Glomerular endothelial cell (primary cell): Measurements from ENCODE around the gene SCN11A. TPM values are rescaled to one million over a fixed set of nuclear protein-coding genes. Genes with fewer than 3 reads are reported as not detected.

Source experiments
- DNase-seq: peaks from one replicate; pipeline ENCODE4 v3.0.0-alpha.2; 2011; ENCODE audit warnings: low read depth, low spot score; ENCODE audit errors: extremely low read depth
- total RNA-seq: library from RNA; depleted of rRNA; stranded (reverse); fragments of >200 nt; gene quantifications from 2 replicates; pipeline ENCODE4 v1.2.3, GENCODE V29; 2015

Gene SCN11A
- 0.15 and 0.23 TPM in 2 replicates for total RNA-seq

DNA sequence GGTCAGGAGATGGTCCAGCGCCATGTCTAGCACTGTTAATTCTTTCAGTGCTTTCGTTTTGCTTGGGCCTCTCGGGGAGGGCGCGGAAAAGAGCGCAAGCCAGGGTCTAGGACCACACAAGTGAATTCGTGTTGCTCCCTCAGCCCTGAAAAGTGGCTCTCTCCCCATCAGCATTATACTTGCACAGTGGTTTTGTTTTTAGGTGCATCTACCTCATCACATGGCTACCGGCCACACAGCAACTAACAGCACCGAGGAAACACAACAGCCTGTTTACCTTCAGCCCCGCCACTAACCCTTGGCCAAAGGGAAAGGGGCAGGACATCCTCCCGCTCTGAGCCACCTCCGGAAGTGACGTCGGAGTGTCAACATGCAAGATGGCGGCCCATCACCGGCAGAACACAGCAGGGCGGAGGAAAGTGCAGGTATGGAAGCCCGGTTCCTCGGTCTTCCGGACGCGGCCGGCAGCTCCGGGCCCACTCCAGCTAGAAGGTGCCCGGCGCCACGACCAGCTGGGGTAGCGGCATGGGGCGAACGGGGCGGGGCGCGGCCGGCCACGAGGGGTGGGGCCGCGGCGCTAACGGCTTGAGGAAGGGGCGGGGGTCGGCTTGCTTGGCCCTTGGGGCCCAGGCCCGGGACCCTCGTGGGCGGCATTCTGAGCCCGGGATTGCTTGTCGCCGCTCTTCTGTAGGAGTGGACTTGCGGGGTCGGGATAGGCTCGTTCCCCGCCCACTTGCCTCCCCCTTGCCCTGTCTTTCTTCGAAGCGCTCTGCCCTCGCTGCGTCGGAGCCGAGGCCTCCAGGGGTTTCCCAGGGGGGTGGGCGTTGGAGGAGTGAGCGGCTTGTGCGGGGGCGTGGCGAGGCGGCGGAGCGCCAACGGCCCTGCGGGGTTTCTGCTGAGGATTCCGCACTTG, at the start of gene SCN11A, which contains the start of gene WDR48:
Gene SCN11A (minus strand): TSS at position 296 of the 913 bp plus-strand sequence. CDS start 101,582 bp downstream, outside the sequence.
Gene WDR48 (plus strand): TSS at position 368 of the 913 bp plus-strand sequence. CDS start 10 bp downstream, at position 378.
- peak; percentile 67 for DNase-seq

GRCh38 chr3:39101022-39101689, 49.4 kb upstream of the SCN11A start:
- DNase-seq, result no peak

DNA sequence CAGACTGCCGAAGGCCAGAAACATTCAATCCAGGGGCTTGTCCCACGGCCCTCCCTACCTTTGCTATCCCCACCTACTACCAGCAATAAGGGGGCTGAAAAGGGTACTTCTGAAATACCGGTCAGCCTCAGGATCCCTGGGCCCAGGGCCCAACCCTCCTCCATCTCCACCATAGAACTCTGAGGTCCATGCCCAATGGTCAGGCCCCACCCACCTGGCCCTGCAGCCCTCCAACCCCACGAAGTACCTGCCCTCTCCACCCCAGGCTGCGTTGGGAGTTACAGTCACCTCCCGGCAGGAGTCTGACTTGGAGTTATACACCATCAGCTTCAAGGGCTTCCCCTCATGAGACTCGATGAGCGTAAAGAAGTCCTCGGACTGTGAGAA, 48.7 kb upstream of the SCN11A start:
- DNase-seq, result no peak

DNA sequence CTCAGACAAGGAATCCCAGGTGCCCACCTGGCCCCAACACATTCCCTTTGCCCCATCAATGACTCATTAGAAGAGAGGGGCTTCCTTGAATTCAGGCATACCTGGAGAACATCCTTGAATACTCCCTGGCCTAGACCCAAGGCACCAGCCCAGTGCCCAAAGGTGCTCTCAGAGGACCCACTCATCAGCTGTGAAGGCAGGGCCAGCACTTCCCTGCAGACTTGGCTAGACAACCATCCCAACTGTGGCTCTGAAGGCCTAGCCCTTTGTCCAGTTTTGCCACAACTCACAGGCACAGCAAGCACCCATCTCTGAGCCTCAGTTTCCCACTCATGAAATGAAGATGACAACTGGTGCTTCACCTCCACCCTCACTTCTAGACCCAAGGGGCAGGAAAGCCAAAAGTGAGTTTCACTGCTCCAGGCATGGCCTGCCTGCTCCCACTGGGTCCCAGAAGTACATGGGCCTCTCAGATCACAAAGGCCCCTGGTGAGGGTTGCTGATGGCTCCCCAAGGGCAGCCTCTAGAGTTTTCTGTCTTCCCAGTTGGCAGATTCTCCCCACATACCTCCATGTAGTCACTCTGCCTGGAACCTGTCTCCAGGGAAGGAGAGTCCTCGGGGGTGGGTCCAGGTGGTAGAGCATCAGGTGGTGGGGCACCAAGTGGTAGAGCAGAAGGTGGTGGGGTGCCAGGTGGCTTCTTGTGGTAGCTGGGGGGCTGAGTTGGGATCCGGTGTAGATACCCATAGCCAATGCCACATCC, 48.2 kb upstream of the SCN11A start:
- DNase-seq, result no peak

GRCh38 chr3:39099242-39099641, 47.5 kb upstream of the SCN11A start:
- DNase-seq, result no peak

GRCh38 chr3:39098473-39099000, 46.8 kb upstream of the SCN11A start:
- DNase-seq, result no peak

GRCh38 chr3:39097716-39098472, 46.1 kb upstream of the SCN11A start:
- DNase-seq, result no peak

- DNase-seq, result no peak
Observed at GRCh38 chr3:39096775-39097174, 45.0 kb upstream of the SCN11A start.

GRCh38 chr3:39095778-39096177, 44.0 kb upstream of the SCN11A start:
- no peak for DNase-seq

- DNase-seq, result no peak
Observed at GRCh38 chr3:39094851-39095677, 43.3 kb upstream of the SCN11A start.

DNA sequence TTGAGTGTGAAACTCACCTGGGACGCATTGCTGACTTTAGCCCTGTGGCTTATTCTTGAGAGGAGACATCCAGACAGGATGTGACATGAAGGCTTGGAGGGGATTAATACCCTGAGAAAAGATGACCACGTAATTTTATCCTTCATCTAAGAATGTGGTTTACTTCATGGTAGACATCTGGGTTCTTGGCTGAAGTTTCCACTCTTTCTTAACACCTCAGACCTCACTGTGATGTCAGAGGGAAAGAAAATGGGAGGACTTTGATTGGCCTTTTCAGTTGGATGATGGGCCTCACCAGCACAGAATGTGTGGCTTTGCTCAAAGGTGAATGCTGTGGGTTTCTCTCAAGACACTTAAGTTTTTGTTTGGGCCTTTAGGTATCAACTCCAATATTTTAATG, 39.2 kb upstream of the SCN11A start:
- no peak for DNase-seq

GRCh38 chr3:39088889-39089288, 37.1 kb upstream of the SCN11A start:
- DNase-seq, result no peak

DNA sequence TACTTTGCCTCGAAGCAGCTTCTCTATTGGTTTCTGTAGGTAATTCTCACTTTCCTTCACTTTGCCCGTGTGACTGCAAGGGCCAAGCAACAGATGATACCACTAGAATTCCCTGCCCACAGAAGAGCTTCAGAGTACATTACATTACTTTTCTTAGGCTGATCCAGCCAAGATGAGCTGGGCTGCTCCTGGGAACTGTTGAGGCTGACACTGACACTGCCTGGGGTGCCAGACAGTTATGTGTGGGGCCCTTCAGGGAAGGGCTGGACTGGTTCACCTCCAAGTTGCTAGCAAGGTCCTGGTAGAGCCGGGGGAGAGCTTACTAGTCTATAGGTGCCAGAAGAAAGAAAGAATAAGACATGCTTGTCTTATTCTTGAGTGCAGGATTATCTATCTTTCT, 36.7 kb upstream of the SCN11A start:
- DNase-seq, result no peak

DNA sequence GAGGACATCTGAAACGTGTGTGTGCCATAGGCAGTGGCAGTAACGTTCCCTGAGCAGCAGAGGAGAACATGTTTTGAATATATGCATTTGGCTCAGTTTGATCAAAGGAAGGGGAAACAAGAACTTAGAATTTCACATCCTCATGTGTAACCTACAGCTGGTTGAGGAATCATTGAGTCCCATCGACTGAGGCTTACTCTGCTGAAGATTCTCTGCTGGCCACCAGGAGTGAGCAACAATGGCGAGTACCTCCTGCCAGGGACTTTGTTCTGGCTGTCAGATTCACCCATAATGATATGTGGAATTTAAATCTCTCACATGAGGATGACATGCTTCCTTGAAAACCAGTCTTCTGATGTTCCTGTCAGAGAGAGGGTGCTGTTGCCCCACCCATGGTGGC, 34.4 kb upstream of the SCN11A start:
- no peak for DNase-seq

GRCh38 chr3:39082666-39083313, 31.0 kb upstream of the SCN11A start:
- DNase-seq, result no peak

DNA sequence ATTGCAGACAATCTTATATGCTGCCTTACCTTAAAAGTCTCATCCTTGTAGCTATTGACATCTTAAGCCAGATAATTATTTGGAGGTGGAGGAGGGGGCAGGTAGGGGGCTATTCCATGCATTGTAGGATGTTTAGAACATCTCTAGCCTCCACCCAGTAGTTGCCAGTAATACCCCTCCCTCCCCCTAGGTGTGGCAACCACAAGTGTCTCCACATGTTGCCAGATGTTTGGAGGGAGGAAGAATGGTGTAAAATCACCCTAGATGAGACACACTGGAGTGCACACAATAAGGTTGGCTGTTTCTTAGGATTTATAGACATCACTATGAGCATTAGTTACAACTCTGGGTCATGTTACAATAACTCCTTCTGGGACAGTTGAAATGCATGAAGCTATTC, 28.3 kb upstream of the SCN11A start:
- no peak for DNase-seq

DNA sequence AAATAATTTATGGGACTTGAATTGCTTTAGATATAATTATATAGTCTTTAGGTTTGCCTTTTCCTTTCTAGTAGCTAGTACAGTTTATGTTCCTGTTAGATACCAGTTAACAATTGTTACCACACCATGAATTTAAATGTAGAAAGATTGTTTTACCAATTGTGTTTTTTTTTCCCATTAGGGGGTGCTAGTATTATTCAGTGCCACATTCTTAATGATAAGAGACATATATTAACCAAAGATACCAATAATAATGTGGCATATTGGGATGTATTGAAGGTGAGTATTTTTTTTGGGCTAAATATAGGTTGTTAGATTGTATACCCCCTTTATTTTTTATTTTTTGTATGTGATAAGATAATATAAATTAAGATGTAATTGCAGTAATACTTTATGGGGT, 27.8 kb upstream of the SCN11A start:
- no peak for DNase-seq

GRCh38 chr3:39075910-39076309, 24.2 kb upstream of the SCN11A start:
- no peak for DNase-seq

- DNase-seq, result no peak
Observed at GRCh38 chr3:39068556-39068955, 16.8 kb upstream of the SCN11A start.
